GM18505 (cell line): ENCODE measurements around the gene NECAB2.

Experiments
- ATAC-seq: cut with Tn5 transposase; IDR thresholded peaks from one replicate; pipeline ENCODE4 v1.9.1; 2021; ENCODE audit not compliant: unreplicated experiment
- POLR2A ChIP-seq: IDR thresholded peaks from 4 replicates; pipeline ENCODE4 v1.6.1; 2011; ENCODE audit warnings: borderline replicate concordance; ENCODE audit not compliant: insufficient read depth, insufficient read length; ENCODE audit errors: extremely low read depth

NECAB2 gene

DNA sequence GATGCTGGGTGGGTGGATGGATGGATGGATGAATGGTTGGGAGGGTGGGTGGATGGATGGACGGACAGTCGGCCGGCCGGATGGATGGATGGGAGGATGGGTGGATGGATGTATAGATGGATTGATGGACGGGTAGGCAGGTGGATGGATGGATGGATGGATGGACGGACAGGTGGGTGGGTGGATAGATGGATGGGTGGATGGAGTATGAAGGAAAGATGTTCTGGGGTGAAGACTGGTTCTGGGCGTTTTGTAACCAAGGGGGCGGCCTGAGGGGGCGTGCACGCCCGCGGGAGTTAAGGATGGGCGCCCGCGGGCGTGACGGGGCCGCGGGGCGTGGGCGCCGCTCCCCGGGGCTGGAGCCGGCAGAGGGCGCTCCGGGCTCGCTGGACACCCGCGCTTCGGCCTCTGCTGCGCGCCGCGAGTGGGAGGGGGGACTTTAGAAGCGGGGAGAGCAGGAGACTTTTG, at the start of gene NECAB2:
Gene NECAB2, plus strand, starts transcription at position 407 of the 468 bp plus-strand sequence. CDS start 405 bp downstream, outside the sequence.
- no peak for TF ChIP-seq POLR2A
- ATAC-seq, result no peak

DNA sequence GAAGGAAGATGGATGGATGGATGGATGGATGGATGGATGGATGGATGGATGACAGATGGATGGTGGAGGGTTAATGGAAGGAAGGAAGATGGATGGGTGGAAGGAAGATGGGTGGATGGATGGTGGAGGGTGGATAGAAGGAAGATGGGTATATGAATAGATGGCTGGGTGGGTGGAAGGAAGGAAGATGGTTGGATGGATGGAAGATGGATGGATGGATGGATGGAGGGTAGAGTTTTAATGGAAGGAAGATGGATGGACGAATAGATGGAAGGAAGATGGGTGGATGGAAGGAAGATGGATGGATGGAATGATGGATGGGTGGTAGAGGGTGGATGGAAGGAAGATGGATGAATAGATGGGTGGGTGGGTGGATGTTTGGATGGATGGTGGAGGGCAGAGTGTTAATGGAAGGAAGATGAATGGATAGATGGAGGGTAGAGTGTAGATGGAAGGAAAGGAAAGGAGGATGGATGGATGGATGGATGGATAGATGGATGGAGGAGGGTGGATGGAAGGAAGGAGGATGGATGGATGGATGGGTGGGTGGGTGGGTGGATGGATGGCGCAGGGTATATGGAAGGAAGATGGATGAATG, 47.1 kb upstream of the NECAB2 start:
- no peak for ATAC-seq
- TF ChIP-seq POLR2A, result no peak

DNA sequence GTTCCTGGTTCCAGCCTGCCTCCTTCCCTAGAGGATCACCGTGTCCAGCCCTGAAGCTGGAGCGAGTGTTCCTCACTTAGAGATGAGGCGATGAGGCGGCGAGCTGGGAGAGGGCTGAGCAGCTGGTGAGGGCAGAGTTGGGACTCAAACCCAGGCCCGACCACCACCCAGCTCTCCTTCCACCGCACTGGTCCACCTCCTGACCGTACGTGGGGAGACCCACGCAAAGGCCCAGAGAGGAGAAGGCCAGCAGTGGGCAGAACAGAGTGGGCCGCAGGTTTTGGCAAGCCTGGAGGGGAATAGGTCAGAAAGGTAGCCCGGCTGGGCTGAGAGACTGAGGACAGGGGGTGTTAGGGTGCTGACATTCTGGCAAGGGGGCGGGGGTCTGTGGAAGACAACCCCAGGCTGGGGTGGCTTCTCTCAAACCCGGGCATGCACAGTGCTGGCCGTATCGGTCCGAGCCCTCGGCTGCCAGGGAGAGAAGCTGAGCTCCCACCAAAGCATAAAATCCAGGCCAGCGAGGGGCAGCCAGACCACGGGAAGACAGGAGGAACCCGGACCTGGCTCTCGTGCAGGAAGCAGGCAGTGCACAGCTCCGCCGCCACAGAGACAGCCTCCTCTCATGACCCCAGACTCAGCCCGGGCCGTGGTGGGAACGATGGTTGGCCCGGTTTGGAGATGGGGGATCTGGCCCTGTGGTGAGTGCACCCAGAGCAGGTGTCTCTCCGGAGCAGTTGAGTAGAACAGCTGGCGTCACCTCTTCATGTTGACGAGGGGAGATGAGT, 44.3 kb upstream of the NECAB2 start:
- no peak for ATAC-seq
- no peak for TF ChIP-seq POLR2A

DNA sequence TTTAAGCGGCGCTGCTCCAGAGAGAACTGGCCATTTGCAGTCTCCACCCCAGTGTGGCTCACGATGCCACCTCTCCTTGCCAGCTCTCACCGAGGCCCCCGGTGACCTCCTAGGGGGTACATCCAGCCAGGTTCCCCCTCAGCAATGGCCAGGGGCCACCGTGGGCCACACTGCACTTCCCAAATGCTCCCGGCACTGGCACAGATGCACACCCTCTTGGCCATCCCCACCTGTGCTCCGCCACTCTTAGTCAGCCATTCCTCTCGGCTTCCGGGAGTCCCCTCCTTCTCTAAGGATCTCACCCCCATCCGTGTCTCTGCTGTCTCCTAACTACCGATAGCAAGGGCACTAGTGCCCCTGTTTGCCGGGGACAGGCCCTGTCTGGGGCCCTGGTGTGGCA, 43.4 kb upstream of the NECAB2 start:
- ATAC-seq, result no peak
- TF ChIP-seq POLR2A, result no peak

DNA sequence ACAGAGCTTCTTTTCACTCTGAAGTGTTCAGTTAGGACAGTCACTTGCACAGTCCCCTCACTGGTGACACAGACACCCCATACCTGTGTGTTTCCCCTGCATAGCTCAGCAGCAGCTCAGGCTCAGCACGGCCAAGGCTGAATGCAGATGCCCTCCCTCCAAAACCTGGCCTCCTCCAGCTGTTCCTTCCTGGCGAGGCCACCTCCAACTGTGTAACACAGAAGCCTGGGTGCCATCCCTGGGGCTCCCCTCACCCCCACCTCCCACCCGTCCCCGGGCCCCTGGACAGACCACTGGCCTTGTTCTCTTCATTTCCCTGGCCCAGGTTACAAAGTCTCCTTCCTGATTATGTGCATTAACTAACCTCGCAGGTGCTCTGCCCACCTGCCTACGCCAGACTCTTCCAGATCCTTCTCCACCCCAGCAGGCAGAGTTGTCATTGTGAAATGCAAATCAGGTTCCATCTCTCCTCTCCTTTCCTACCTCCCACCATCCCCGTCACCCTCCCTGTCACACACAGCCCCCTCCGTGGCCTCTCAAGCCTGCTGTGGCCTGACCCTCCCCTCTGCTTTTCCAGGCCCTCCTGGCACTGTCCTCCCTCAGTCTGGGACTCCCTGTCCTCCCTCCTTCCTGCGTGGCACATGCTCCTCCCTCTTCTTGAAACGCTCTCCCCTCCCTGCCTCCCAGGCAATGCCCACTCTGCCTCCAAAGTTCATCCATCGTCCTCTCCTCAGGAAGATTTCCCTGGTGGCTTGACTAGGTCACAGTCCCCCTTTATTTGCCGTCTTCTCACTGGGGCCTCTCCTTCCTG, 42.7 kb upstream of the NECAB2 start:
- no peak for ATAC-seq
- no peak for TF ChIP-seq POLR2A

DNA sequence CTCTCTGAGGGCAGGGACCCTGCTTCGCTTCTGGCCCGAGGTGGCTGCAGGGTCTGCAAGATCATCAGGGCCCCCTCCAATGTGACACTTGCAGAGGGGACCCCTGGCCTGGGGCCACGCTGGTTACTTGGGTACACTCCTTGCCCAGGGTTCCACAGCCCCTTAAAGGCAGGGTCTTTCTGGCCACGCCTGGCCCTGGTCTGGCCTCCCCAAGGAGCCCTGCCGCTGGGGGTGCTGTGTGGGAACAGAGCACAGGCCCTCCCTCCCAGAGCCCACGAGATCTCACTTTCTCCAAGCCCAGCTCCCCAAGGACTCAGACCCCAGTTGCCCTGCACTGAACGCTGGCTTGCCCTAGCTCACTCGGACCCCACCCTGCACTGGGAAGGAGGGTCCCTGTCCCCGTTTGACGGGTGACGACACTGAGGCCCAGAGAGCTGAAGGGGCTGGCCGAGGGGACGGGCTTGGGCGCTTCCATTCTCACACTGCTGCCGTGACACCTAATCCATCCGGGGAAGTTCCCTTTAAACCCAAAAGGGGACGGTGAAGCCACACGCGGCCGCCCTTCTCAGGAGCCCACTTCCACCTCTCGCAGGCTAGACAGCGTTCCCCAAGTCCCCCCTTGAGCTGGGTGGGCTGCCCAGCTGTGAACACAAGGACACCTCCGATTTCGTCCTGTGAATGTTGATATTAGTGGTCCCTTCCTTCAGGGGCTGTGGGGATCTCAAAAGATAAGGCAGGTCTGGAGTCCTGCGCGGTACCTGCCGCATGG, 41.9 kb upstream of the NECAB2 start:
- TF ChIP-seq POLR2A, result no peak
- no peak for ATAC-seq

DNA sequence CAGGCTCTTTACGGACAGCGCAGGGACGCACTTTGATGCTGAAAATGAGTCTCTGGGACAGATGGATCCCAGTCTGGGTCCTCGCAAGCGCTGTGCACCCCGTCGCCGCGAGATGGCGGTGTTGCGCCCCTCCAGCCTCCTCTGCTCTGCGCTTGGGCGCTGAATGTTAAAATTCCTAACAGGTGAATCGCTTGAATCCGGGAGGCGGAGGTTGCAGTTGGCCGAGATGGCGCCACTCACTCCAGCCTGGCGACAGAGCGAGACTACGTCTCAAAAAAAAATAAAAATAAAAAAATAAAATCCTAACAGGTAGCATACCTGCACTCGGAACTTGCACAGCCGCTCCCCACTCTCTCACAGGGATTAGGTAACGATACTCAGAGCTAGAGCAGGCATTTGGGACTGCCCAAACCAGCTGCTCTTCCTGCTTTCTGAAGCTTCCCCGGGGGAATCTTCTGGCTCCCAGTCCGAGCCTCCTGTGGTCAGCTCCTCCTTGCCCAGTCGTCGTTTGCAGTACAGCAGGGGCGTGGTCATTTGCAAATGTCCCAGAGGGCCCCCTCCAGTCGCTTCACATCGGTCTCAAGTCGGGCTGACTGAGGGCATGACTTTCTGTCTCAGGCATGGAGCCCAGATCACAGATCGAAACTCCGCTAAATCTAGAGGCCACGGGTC, 41.2 kb upstream of the NECAB2 start:
- peak; percentile 61 for ATAC-seq
- no peak for TF ChIP-seq POLR2A

DNA sequence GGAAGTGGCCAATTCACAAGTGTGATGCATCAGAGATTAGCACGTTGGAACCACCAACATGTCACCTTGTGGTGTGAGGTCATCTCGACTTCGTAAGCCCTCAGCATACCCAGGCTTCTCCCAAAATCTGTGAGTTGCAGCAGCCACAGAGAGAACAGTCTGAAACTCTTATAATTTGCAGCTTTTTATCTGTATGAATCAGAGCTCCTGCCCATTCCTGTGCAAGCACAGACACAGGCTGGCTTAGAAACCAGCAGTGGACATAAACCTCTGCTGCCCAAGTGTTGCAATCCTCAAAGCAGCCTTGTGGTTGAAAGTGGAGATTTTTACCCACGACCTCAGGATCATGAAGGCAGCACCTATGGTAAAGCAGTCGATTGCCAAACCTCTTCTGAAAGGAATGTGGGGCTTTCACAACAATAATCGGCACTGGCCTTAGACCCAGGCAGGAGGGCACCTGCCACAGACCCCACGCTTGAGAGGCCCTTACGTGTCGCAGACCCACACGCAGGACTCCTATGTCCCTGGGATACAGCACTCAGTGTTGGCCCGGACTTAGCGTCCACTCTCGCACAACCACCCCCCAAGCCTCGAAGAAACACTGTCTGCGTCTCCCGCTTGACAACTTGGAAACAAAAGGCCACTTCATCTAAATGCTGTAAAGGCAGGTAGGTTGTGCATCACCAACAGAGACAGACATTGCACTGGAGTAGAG, 39.5 kb upstream of the NECAB2 start:
- TF ChIP-seq POLR2A, result no peak
- no peak for ATAC-seq

DNA sequence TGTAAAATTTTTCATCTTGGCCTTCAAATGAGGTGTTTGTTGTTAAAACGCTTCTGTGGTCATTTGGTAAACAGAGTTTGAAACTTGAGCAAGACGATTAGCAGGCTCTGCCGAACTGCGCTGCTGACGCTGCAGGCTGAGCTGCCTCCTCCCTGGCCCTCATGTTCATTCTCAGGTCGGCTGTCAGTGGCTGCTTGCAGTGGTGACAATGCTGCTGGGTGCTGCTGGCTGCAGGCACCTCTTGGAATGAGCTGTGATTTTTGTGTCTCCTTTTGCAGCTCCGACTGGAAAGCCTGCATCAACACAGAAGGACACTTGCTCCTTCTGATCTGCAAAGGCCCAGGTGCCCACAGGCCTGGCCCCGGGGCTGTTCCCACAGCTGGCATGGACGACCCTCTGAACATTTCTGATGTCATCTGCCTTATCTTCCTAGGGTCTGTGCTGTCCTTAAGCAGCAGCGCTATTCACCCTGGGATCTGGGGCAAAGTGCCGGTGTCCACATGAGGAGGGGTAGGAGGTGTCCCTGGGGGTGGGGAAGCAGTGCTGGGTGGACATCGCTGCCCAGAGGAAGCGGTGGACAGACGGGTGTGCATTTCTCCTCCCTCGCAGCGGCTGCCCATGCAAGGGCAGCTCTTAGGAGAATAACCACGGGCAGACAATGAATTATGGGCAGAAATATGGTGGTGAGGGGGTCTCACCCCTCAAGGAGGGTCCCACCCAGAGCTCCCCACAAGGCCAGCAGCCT, 38.1 kb upstream of the NECAB2 start:
- no peak for ATAC-seq
- TF ChIP-seq POLR2A, result no peak

DNA sequence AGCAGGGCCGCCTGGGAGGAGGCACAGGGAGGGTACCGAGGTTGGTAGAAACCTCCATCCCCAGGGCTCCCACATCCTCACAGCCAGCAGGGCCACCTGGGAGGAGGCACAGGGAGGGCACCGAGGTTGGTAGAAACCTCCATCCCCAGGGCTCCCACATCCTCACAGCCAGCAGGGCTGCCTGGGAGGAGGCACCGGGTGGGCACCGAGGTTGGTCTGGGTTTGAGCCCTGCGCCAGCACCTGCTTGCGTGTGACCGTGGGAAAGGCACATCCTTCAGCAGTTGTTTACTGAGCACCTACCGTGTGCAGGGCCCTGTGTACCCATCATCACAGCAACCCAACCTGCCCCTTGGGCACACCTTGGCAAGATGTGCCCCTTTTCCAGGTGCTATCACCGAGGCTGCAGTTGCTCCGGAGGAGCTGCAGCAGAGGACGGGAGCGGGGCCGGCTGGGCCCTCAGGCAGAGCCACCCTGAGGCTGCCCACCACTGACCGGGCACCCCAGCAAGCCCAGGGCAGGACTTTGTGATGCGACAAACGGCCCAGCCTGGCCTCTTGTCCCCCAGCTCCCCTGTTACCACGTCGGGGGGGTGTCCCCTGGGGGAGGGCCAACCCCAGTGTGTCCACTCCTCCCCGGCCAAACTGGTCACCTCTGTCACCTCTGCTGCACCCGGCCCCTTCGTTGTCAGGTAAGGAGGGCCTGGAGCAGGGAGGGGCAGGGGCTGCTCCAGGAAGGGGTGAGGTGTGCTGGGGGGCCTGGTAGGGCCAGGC, 37.1 kb upstream of the NECAB2 start:
- no peak for ATAC-seq
- no peak for TF ChIP-seq POLR2A

DNA sequence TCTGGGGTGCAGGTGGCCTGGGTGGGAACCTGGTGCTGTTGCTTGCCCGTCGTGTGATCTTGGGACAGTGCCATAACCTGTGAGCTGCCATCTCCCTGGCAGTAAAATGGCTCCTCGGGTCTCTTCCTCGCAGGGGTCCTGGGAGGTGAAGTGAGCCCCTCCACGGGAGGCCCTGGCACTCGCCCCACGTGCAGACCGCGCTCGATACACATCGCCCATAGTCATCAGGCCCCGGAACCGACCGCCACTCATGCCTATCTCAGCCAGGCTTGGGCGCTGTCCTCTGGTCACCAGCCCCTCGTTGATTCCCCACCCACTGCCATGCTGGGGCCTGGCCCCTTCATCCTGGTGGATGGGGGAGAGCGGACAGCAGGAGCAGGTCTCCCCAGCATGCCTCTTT, 36.5 kb upstream of the NECAB2 start:
- no peak for TF ChIP-seq POLR2A
- no peak for ATAC-seq

DNA sequence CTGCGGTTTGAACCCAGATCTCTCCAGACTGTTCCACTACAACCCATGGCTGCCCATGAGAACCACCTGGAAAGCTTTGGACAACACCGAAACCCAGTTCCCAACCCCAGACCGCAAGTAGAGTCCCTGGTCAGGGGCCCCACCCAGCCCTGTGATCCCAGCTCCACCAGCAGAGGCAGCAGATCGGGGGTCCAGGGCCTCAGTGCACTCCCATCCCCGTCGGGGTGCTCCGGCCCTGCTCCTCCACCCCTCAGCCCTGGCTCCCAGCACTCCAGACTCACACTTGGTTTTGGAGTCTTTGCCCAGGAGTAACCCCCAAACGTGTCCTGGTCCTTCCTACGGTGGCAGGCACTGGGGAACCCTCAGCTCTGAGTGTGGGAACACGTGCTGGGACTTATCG, 35.7 kb upstream of the NECAB2 start:
- no peak for TF ChIP-seq POLR2A
- ATAC-seq, result no peak
